WTC11 (cell line): Measurements from ENCODE around the gene TGFBRAP1. TPM values are rescaled to one million over a fixed set of nuclear protein-coding genes. Genes with fewer than 3 reads are reported as not detected.
"Not testable (repeated sequence)": the region's sequence is repeated elsewhere in the genome, so short reads cannot be mapped to it uniquely, and the experiment has no call there.

Source experiments
- ATAC-seq: fragments of 200-7000 bp; cut with Tn5 transposase; 2 replicates; pipeline ENCODE4 v1.10.0; 2021; ENCODE audit warnings: mild to moderate bottlenecking, moderate library complexity
- CTCF ChIA-PET: fragments of 300-600 bp; sonication (Branson Sonifier 250); formaldehyde crosslinking; loops from one replicate; lab custom pipeline; 2021; ENCODE audit warnings: antibody characterized with exemption; lab: Charles Lee
- POLR2A ChIA-PET: fragments of 350-600 bp; sonication (Branson Sonifier 250); formaldehyde crosslinking; loops from one replicate; lab custom pipeline; 2021; ENCODE audit warnings: antibody characterized with exemption; lab: Charles Lee
- DNase-seq: peaks from one replicate; pipeline ENCODE4 v3.0.0; 2021; ENCODE audit warnings: low spot score
- H3K27ac Mint-ChIP-seq: 2 replicates; pipeline ENCODE4 v1.8.0; 2021; ENCODE audit warnings: mixed read lengths
- H3K27me3 Mint-ChIP-seq: 2 replicates; pipeline ENCODE4 v1.8.0; 2021; ENCODE audit warnings: low read depth, mild to moderate bottlenecking, moderate library complexity, mixed read lengths
- H3K36me3 Mint-ChIP-seq: 2 replicates; pipeline ENCODE4 v1.8.0; 2021; ENCODE audit warnings: mixed read lengths
- H3K4me1 Mint-ChIP-seq: 2 replicates; pipeline ENCODE4 v1.8.0; 2022; ENCODE audit warnings: mixed read lengths
- H3K4me3 Mint-ChIP-seq: 2 replicates; pipeline ENCODE4 v1.8.0; 2021; ENCODE audit warnings: mild to moderate bottlenecking, moderate library complexity, mixed read lengths
- H3K9me3 Mint-ChIP-seq: 2 replicates; pipeline ENCODE4 v1.8.0; 2021; ENCODE audit warnings: mixed read lengths
- EMX1 ChIP-seq: fragments of 250-450 bp; sonication (Bioruptor Pico); IDR thresholded peaks from 2 replicates; pipeline ENCODE4 v1.8.0; 2021; ENCODE audit warnings: mild to moderate bottlenecking
- ESRRA ChIP-seq: sonication (generic); formaldehyde crosslinking; IDR thresholded peaks from 2 replicates; pipeline ENCODE4 v1.8.1; 2022; ENCODE audit warnings: mild to moderate bottlenecking, missing genetic modification reagents, borderline replicate concordance
- GABPB1 ChIP-seq: sonication (generic); formaldehyde crosslinking; IDR thresholded peaks from 2 replicates; pipeline ENCODE4 v1.8.1; 2023; ENCODE audit warnings: mild to moderate bottlenecking, missing genetic modification reagents
- GTF2I ChIP-seq: fragments of 250-450 bp; sonication (Bioruptor Pico); conservative IDR thresholded peaks from 2 replicates; pipeline ENCODE4 v1.4.0; 2021; ENCODE audit warnings: mild to moderate bottlenecking
- IRF2 ChIP-seq: sonication (generic); formaldehyde crosslinking; IDR thresholded peaks from 2 replicates; pipeline ENCODE4 v1.8.0; 2022; ENCODE audit warnings: low read depth, missing genetic modification reagents, borderline replicate concordance
- JAZF1 ChIP-seq: fragments of 250-450 bp; sonication (Bioruptor Pico); IDR thresholded peaks from 2 replicates; pipeline ENCODE4 v1.9.0; 2021; ENCODE audit warnings: moderate library complexity, mild to moderate bottlenecking, inconsistent platforms
- NFYB ChIP-seq: sonication (generic); formaldehyde crosslinking; conservative IDR thresholded peaks from 2 replicates; pipeline ENCODE4 v1.8.0; 2022; ENCODE audit warnings: low read depth, missing genetic modification reagents
- RELA ChIP-seq: sonication (generic); formaldehyde crosslinking; IDR thresholded peaks from 2 replicates; pipeline ENCODE4 v1.8.1; 2022; ENCODE audit warnings: missing genetic modification reagents, mild to moderate bottlenecking, borderline replicate concordance
- SMAD4 ChIP-seq: sonication (generic); formaldehyde crosslinking; IDR thresholded peaks from 2 replicates; pipeline ENCODE4 v1.8.0; 2022; ENCODE audit warnings: mild to moderate bottlenecking, missing genetic modification reagents
- SP1 ChIP-seq: sonication (generic); formaldehyde crosslinking; conservative IDR thresholded peaks from 2 replicates; pipeline ENCODE4 v1.8.1; 2022; ENCODE audit warnings: missing genetic modification reagents
- ZBTB21 ChIP-seq: sonication (generic); formaldehyde crosslinking; IDR thresholded peaks from 2 replicates; pipeline ENCODE4 v1.8.1; 2023; ENCODE audit warnings: mild to moderate bottlenecking, missing genetic modification reagents, borderline replicate concordance
- ZNF317 ChIP-seq: sonication (generic); formaldehyde crosslinking; IDR thresholded peaks from 2 replicates; pipeline ENCODE4 v1.8.1; 2023; ENCODE audit warnings: low read depth, mild to moderate bottlenecking, moderate library complexity, missing genetic modification reagents, borderline replicate concordance
- total RNA-seq: library from RNA; stranded (reverse); gene quantifications from 3 replicates; pipeline ENCODE4 v1.2.3, GENCODE V29; 2021
- TF ChIP-seq, protein P1 (sequence below): sonication (generic); formaldehyde crosslinking; IDR thresholded peaks from 2 replicates; pipeline ENCODE4 v1.8.0; 2023; ENCODE audit warnings: missing genetic modification reagents, mild to moderate bottlenecking, borderline replicate concordance
- TF ChIP-seq, protein P2 (sequence below): sonication (generic); formaldehyde crosslinking; IDR thresholded peaks from 2 replicates; pipeline ENCODE4 v1.8.0; 2022; ENCODE audit warnings: mild to moderate bottlenecking, missing genetic modification reagents
- TF ChIP-seq, protein P3 (sequence below): sonication (generic); formaldehyde crosslinking; IDR thresholded peaks from 2 replicates; pipeline ENCODE4 v1.8.1; 2022; ENCODE audit warnings: low read depth, mild to moderate bottlenecking, moderate library complexity, missing genetic modification reagents, borderline replicate concordance
- TF ChIP-seq, protein P4 (sequence below): sonication (generic); formaldehyde crosslinking; conservative IDR thresholded peaks from 2 replicates; pipeline ENCODE4 v1.8.1; 2022; ENCODE audit warnings: mild to moderate bottlenecking, missing genetic modification reagents
- TF ChIP-seq, protein P5 (sequence below): fragments of 200-600 bp; IDR thresholded peaks from 2 replicates; pipeline ENCODE4 v1.8.0; 2022; ENCODE audit warnings: antibody characterized with exemption

The TGFBRAP1 gene
- total RNA-seq, 1 experiment from 2014 or later = 16.3 TPM

DNA sequence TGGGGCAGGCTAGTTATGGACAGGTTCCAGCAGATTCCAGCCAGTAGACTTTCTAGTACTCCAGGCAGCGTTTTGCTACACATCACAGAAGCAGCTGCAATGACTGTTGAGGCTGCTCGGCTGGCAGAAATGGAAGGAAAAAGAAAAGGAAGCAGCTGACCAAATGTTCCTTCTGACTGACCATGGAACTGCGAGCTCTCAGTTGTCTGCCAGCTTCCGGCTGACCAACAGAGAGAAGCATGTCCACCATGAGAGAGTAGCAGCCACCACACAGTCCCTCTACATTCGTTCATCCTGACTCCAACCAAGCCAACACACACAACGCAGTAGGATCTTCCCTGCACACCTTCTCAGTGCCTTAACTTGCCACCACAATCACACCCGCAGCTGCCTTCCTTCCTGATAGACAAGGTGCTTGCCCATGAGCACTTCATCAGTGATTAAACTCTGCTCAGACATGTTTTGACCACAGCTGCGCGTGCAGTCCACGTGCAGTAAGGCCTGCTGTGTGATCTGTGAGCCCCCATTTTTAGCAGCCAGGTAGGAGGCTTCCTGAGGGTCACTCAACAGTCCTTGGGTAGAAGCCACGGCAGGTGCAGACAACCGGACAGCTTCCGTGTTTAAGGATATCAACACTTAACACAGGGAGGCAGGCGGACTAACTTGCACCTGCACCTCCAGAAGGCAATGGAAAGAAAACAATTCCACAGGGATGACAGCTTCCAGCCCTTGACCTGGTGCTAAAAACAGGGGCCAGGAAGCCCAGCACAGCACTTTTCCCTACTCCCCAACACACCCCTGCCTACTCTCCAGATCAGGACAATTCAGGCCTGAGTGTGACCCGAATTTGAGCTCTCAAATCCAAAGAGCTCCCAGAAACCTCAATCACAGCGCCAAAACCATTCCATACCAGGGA, 996 bp downstream of the TGFBRAP1 start:
- Mint-ChIP-seq H3K4me1 (peaks cover 30% of the 10 kb centered on the region), H3K36me3 (no peaks in the 10 kb centered on the region), H3K27me3 (no peaks in the 10 kb centered on the region; the same call in 1 of the 2 replicates), H3K27ac (peak overlapping the region; percentile 38)
- no peak for DNase-seq
- CTCF ChIA-PET = interaction anchor here (0.5 to 1.1 kb wide), 3 partner anchors 34 to 194 kb away, joined by 3 read pairs; no protein-coding TSS in a partner anchor
- peak; percentile 14 for ATAC-seq
- TF ChIP-seq NFYB (CRISPR knock-in tag) = no peak
- peak; percentile 63 for TF ChIP-seq GABPB1
- 0 out of 2 replicates have a peak, but pooled peaks have one; percentile 15 for TF ChIP-seq GTF2I (CRISPR knock-in tag)
- TF ChIP-seq, all 79 proteins: peak for 2
- POLR2A ChIA-PET = interaction anchor here (0.7 kb wide), 1 partner anchor 9 kb away, joined by 4 read pairs; the partner anchor contains the start of gene C2orf49
- Mint-ChIP-seq H3K4me3 (peak overlapping the region; percentile 85), H3K9me3 (no peaks in the 10 kb centered on the region)

DNA sequence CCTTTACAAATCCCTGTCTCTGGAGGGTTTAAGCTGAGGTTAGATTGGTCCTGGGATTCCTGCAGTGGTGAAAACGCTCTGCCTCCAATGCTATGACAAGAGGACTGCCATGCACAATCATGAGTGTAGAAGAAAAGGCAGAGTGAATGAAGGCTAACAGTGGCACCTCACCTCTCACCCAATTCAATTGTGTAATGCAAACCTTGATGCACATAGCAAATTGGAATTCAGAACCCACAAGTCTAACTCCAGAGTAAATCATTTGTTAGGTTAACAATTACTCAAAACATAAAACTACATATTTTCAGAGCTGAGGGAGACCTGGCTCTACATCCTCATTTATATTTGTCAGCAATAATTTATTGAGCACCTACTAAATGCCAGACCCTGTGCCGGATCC, 1.8 kb downstream of the TGFBRAP1 start:
- no peaks in the 10 kb centered on the region; the same call in 1 of the 2 replicates for H3K27me3 Mint-ChIP-seq
- H3K27ac Mint-ChIP-seq = peak overlapping the region; percentile 23; the same call in 1 of the 2 replicates
- TF ChIP-seq ZNF317 = no peak
- no peak for TF ChIP-seq EMX1
- TF ChIP-seq, protein P1, sequence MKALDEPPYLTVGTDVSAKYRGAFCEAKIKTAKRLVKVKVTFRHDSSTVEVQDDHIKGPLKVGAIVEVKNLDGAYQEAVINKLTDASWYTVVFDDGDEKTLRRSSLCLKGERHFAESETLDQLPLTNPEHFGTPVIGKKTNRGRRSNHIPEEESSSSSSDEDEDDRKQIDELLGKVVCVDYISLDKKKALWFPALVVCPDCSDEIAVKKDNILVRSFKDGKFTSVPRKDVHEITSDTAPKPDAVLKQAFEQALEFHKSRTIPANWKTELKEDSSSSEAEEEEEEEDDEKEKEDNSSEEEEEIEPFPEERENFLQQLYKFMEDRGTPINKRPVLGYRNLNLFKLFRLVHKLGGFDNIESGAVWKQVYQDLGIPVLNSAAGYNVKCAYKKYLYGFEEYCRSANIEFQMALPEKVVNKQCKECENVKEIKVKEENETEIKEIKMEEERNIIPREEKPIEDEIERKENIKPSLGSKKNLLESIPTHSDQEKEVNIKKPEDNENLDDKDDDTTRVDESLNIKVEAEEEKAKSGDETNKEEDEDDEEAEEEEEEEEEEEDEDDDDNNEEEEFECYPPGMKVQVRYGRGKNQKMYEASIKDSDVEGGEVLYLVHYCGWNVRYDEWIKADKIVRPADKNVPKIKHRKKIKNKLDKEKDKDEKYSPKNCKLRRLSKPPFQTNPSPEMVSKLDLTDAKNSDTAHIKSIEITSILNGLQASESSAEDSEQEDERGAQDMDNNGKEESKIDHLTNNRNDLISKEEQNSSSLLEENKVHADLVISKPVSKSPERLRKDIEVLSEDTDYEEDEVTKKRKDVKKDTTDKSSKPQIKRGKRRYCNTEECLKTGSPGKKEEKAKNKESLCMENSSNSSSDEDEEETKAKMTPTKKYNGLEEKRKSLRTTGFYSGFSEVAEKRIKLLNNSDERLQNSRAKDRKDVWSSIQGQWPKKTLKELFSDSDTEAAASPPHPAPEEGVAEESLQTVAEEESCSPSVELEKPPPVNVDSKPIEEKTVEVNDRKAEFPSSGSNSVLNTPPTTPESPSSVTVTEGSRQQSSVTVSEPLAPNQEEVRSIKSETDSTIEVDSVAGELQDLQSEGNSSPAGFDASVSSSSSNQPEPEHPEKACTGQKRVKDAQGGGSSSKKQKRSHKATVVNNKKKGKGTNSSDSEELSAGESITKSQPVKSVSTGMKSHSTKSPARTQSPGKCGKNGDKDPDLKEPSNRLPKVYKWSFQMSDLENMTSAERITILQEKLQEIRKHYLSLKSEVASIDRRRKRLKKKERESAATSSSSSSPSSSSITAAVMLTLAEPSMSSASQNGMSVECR = no peak
- TF ChIP-seq, all 79 proteins: peak for 0
- CTCF ChIA-PET = interaction anchor here (0.5 to 1.1 kb wide), 2 partner anchors 39 to 195 kb away, joined by 3 read pairs; no protein-coding TSS in a partner anchor
- no peak for DNase-seq
- ATAC-seq = no peak
- Mint-ChIP-seq H3K4me3 (peak overlapping the region; percentile 85), H3K36me3 (no peaks in the 10 kb centered on the region), H3K9me3 (no peaks in the 10 kb centered on the region), H3K4me1 (peaks cover 30% of the 10 kb centered on the region)
- POLR2A ChIA-PET = no interaction called here

DNA sequence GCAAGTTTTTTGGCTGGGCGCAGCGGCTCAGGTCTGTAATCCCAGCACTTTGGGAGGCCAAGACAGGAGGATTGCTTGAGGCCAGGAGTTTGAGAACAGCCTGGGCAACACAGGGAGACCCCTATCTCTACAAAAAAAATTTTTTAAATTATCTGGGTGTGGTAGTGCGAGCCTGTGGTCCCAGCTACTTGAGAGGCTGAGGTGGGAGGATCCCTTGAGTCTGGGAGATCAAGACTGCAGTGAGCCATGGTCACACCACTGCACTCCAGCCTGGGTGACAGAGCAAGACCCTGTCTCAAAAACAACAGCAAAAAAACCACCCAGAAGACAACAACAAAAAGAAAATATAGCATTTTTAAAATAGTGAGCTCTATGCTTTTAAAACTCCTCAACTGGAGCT, 2.3 kb downstream of the TGFBRAP1 start:
- H3K4me1 Mint-ChIP-seq = peaks cover 30% of the 10 kb centered on the region
- POLR2A ChIA-PET, H3K4me3 Mint-ChIP-seq, H3K9me3 Mint-ChIP-seq, ATAC-seq, H3K27me3 Mint-ChIP-seq, DNase-seq, H3K27ac Mint-ChIP-seq, H3K36me3 Mint-ChIP-seq: not testable (repeated sequence)
- CTCF ChIA-PET = interaction anchor here (1.1 kb wide), 1 partner anchor 39 kb away, joined by 3 read pairs; no protein-coding TSS in a partner anchor

DNA sequence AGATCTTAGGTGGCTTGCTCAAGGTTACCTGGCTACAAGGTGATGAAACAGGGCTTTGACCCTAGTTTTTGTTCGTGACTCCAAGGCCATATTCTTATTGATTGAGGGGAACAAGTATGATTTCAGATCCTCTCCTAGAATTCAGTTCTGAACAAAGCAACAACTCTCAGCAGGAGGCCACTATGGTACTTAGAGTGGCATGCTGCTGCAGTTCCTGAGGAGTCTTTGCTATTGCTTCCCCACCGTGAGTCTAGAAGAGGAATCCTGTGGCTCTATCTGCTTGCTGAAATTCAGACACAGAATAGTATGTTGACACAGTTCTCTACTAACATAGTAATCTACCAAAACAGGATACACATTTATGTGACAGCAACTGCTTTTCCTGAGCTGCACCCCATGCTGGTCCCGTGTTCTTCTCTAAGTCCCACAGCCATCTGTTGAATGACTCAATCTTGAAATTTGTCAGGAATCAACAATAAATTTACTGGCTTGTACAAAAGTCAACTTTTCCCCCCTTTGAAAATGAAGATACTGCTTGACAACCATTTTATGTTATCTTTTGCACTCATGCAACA, 4.1 kb downstream of the TGFBRAP1 start:
- no peaks in the 10 kb centered on the region; the same call in 1 of the 2 replicates for H3K27me3 Mint-ChIP-seq
- no peak for DNase-seq
- ChIA-PET POLR2A (no interaction called here), CTCF (no interaction called here)
- H3K4me3 Mint-ChIP-seq = no peak overlapping the region
- no peak for ATAC-seq
- no peaks in the 10 kb centered on the region for H3K9me3 Mint-ChIP-seq
- no peaks in the 10 kb centered on the region for H3K36me3 Mint-ChIP-seq
- H3K4me1 Mint-ChIP-seq = peaks cover 29% of the 10 kb centered on the region
- H3K27ac Mint-ChIP-seq = no peak overlapping the region
- no peak for TF ChIP-seq JAZF1 (CRISPR knock-in tag)
- TF ChIP-seq SP1 (CRISPR knock-in tag) = no peak
- TF ChIP-seq ESRRA (CRISPR knock-in tag) = no peak
- TF ChIP-seq SMAD4 (CRISPR knock-in tag) = no peak
- TF ChIP-seq RELA = no peak
- TF ChIP-seq, protein P2, sequence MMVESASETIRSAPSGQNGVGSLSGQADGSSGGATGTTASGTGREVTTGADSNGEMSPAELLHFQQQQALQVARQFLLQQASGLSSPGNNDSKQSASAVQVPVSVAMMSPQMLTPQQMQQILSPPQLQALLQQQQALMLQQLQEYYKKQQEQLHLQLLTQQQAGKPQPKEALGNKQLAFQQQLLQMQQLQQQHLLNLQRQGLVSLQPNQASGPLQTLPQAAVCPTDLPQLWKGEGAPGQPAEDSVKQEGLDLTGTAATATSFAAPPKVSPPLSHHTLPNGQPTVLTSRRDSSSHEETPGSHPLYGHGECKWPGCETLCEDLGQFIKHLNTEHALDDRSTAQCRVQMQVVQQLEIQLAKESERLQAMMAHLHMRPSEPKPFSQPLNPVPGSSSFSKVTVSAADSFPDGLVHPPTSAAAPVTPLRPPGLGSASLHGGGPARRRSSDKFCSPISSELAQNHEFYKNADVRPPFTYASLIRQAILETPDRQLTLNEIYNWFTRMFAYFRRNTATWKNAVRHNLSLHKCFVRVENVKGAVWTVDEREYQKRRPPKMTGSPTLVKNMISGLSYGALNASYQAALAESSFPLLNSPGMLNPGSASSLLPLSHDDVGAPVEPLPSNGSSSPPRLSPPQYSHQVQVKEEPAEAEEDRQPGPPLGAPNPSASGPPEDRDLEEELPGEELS (CRISPR knock-in tag) = no peak
- TF ChIP-seq IRF2 (CRISPR knock-in tag) = no peak
- TF ChIP-seq, protein P3, sequence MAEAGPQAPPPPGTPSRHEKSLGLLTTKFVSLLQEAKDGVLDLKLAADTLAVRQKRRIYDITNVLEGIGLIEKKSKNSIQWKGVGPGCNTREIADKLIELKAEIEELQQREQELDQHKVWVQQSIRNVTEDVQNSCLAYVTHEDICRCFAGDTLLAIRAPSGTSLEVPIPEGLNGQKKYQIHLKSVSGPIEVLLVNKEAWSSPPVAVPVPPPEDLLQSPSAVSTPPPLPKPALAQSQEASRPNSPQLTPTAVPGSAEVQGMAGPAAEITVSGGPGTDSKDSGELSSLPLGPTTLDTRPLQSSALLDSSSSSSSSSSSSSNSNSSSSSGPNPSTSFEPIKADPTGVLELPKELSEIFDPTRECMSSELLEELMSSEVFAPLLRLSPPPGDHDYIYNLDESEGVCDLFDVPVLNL (CRISPR knock-in tag) = no peak
- TF ChIP-seq, protein P4, sequence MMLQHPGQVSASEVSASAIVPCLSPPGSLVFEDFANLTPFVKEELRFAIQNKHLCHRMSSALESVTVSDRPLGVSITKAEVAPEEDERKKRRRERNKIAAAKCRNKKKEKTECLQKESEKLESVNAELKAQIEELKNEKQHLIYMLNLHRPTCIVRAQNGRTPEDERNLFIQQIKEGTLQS (CRISPR knock-in tag) = no peak
- no peak for TF ChIP-seq ZBTB21 (CRISPR knock-in tag)
- TF ChIP-seq, protein P5, sequence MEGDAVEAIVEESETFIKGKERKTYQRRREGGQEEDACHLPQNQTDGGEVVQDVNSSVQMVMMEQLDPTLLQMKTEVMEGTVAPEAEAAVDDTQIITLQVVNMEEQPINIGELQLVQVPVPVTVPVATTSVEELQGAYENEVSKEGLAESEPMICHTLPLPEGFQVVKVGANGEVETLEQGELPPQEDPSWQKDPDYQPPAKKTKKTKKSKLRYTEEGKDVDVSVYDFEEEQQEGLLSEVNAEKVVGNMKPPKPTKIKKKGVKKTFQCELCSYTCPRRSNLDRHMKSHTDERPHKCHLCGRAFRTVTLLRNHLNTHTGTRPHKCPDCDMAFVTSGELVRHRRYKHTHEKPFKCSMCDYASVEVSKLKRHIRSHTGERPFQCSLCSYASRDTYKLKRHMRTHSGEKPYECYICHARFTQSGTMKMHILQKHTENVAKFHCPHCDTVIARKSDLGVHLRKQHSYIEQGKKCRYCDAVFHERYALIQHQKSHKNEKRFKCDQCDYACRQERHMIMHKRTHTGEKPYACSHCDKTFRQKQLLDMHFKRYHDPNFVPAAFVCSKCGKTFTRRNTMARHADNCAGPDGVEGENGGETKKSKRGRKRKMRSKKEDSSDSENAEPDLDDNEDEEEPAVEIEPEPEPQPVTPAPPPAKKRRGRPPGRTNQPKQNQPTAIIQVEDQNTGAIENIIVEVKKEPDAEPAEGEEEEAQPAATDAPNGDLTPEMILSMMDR = no peak
